ENCODE data around the gene FZR1.

- TF ChIP-seq CTCF (conservative IDR thresholded peaks at IDR 0.05; ENCODE audit: low read length): no peak
- no peak for TF ChIP-seq EZH2phosphoT487 (IDR thresholded peaks at IDR 0.05; ENCODE audit: borderline replicate concordance, low read depth, low read length)
Observed at GRCh38 chr19:3480383-3481091, 25.6 kb upstream of the FZR1 start, which contains the start of gene SMIM24.

All from OCI-LY7 (cell line).